SK-N-MC (cell line): Measurements from ENCODE around the gene RAB10.

Source experiments
- DNase-seq: peaks from one replicate; pipeline ENCODE4 v3.0.0-alpha.2; 2011; ENCODE audit warnings: low read depth, low spot score
- H3K27ac ChIP-seq: fragments of 200-600 bp; sonication (generic); 2 replicates; pipeline ENCODE4 v1.5.1; 2016; ENCODE audit warnings: mixed run types
- H3K36me3 ChIP-seq: fragments of 200-600 bp; sonication (generic); 2 replicates; pipeline ENCODE4 v1.6.1; 2017; ENCODE audit warnings: antibody characterized with exemption, low read length, mixed read lengths; ENCODE audit not compliant: insufficient read depth
- H3K4me3 ChIP-seq: fragments of 200-600 bp; sonication (generic); 2 replicates; pipeline ENCODE4 v1.5.1; 2016
- H3K9ac ChIP-seq: fragments of 200-600 bp; sonication (generic); 2 replicates; pipeline ENCODE4 v1.8.0; 2017; ENCODE audit warnings: mixed run types, mixed read lengths; ENCODE audit not compliant: insufficient read length
- H3K9me3 ChIP-seq: fragments of 200-600 bp; sonication (generic); 2 replicates; pipeline ENCODE4 v1.6.1; 2017; ENCODE audit warnings: low read depth, mild to moderate bottlenecking, antibody characterized with exemption, low read length, moderate library complexity, mixed read lengths
- EZH2 ChIP-seq: fragments of 200-600 bp; sonication (generic); IDR thresholded peaks from one replicate; pipeline ENCODE4 v1.6.1; 2017; ENCODE audit warnings: antibody characterized with exemption
- FOXP2 ChIP-seq: optimal IDR thresholded peaks from 2 replicates; pipeline ENCODE3; 2011; ENCODE audit warnings: mild to moderate bottlenecking, moderate library complexity; ENCODE audit not compliant: insufficient read depth; ENCODE audit errors: extremely low read length, control extremely low read depth
- POLR2AphosphoS5 ChIP-seq: IDR thresholded peaks from 2 replicates; pipeline ENCODE4 v1.6.1; 2012; ENCODE audit warnings: mild to moderate bottlenecking, low read depth, low read length, borderline replicate concordance

RAB10 gene

DNA sequence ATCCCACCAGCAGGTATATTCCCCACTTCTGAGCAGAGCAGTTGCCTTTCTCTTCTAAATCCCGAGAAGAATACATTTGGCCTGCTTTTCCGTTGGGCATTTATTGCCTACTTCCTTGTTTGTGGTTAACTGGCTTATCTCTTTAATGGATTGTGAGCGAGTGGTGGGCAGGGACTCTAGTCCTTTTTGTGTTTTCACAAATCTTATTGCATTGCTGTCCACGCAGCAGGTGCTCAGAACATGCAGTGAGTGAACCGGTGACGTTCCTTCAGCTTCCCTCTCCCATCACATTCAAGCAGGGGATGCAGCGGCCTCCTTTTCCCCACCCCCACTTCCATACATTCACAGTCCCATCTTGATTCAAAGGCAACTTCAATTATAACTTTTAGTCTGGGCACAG, 110.1 kb downstream of the RAB10 start:
- no peak overlapping the region for H3K9ac ChIP-seq

DNA sequence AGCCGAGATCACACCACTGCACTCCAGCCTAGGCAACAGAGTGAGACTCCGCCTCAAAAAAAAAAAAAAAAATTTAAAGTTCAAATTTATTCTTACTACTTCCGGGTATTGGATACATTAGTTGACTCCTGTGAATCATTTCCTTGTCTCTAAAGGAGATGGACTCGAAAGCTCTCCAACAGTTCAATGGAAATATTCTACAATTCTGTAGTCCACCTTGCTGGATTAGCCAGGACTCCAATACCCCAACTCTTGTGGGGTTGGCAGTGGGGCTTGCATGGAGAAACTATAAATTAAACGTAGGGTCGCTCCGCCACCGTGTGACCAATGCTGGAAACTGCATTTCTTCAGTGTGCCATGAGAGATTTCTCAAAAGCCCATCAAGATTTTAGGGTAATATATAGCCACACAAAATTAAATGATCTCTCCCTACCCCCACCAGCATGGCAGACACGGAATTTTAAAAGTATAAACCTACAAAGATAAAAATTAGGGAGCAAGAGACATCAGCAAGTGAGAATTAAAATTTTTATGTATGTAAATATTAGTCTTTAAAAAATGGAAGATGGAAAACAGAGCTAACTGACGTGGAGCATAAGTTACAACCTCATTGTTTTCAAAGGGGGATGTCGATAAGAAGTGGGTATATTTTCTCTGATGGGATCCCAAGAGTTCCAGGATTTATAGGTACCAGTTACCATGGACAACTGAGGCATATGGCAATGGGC, 111.2 kb downstream of the RAB10 start:
- Histone ChIP-seq H3K36me3 (no peaks in the 10 kb centered on the region), H3K9me3 (no peaks in the 10 kb centered on the region), H3K9ac (no peak overlapping the region), H3K4me3 (no peak overlapping the region), H3K27ac (no peak overlapping the region)
- TF ChIP-seq EZH2 (no peak), POLR2AphosphoS5 (no peak), FOXP2 (no peak)
- DNase-seq, result peak; percentile 39

More for the DNA sequence above, 110.1 kb downstream of the RAB10 start:
- no peak for TF ChIP-seq POLR2AphosphoS5
- TF ChIP-seq EZH2, result no peak
- TF ChIP-seq FOXP2, result no peak
- H3K27ac ChIP-seq, result no peak overlapping the region
- H3K4me3 ChIP-seq, result no peak overlapping the region
- no peaks in the 10 kb centered on the region for H3K9me3 ChIP-seq
- DNase-seq, result no peak
- H3K36me3 ChIP-seq, result no peaks in the 10 kb centered on the region

DNA sequence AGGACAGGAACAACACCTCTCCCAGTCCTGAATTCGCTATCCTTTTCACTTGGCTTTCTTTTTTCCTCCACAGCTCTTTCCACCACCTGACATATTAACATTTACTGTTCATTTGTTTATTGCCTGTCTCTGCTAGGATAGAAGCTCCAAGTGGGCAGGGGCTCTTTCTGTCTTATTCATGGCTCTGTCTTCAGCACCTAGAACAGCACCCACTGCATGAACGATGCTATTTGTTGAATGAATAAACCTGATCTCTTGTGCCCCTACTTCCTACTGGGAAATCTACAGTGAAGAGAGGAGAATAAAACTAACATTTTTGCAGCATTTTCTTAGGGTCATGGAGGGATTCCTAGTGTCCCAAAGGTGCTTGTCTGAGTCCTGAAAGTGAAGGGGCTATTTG, 114.6 kb downstream of the RAB10 start:
- no peak for DNase-seq
- TF ChIP-seq EZH2 (no peak), FOXP2 (no peak), POLR2AphosphoS5 (no peak)
- Histone ChIP-seq H3K4me3 (no peak overlapping the region), H3K9me3 (no peaks in the 10 kb centered on the region), H3K9ac (no peak overlapping the region), H3K36me3 (no peaks in the 10 kb centered on the region), H3K27ac (no peak overlapping the region)

DNA sequence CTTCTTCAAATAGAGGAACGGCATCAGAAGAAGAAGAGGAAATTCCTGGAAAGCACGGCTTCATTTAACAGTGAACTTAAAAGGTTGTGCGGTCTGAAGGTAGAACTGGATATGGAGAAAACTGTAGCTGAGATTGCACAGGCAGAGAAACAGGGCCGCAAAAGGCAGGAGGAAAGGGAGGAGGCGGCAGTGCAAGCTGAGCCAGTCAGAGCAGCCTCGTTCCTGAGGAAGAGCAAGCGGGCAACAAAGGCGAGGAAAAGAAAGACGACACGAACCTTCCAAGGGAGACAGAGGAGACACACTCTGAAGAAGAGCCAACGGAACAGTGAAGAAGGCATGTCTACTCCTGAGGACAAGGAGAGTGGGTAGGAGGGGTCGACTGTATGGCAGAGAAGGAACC, 116.4 kb downstream of the RAB10 start:
- TF ChIP-seq POLR2AphosphoS5 (no peak), FOXP2 (no peak), EZH2 (no peak)
- Histone ChIP-seq H3K36me3 (no peaks in the 10 kb centered on the region), H3K4me3 (no peak overlapping the region), H3K9me3 (no peaks in the 10 kb centered on the region), H3K9ac (no peak overlapping the region), H3K27ac (no peak overlapping the region)
- DNase-seq, result no peak

DNA sequence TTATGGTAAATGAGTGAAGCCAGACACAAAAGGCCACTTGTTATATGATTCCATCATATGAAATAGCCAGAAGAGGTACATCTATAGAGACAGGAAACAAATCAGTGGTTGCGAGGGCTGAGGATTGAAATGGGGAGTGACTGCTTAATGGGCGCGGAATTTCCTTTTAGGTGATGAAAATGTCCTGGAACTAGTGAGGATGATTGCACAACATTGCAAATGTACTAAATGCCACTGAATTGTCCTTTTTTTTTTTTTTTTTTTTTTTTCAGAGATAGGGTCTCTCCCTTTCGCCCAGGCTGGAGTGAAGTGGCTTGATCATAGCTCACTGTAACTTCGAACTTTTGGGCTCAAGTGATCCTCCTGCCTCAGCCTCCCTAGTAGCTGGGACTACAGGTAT, 123.7 kb downstream of the RAB10 start:
- H3K36me3 ChIP-seq, result no peaks in the 10 kb centered on the region
- H3K9ac ChIP-seq, result no peak overlapping the region
- no peak overlapping the region for H3K4me3 ChIP-seq
- no peak overlapping the region for H3K27ac ChIP-seq
- TF ChIP-seq FOXP2 (no peak), EZH2 (no peak), POLR2AphosphoS5 (no peak)
- H3K9me3 ChIP-seq, result no peaks in the 10 kb centered on the region
- DNase-seq, result no peak

DNA sequence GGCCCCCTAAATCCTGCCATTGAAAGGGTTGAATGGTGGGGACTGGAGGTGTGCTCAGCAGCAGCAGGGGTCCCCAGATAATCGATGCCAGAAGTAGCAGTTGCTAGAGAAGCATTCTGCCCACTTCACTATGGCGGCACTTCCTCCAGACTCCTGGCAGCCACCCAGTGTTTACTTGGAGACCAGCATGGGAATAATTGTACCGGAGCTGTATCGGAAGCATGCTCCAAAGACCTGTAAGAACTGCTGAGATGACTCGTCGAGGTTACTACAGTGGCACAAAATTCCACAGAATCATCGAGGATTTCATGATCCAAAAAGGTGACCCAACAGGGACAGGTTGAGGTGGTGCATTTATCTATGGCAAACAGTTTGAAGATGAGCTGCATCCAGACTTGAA, 128.0 kb downstream of the RAB10 start:
- Histone ChIP-seq H3K9me3 (no peaks in the 10 kb centered on the region), H3K36me3 (no peaks in the 10 kb centered on the region), H3K9ac (no peak overlapping the region), H3K27ac (no peak overlapping the region), H3K4me3 (no peak overlapping the region)
- TF ChIP-seq FOXP2 (no peak), POLR2AphosphoS5 (no peak), EZH2 (no peak)
- DNase-seq, result no peak

DNA sequence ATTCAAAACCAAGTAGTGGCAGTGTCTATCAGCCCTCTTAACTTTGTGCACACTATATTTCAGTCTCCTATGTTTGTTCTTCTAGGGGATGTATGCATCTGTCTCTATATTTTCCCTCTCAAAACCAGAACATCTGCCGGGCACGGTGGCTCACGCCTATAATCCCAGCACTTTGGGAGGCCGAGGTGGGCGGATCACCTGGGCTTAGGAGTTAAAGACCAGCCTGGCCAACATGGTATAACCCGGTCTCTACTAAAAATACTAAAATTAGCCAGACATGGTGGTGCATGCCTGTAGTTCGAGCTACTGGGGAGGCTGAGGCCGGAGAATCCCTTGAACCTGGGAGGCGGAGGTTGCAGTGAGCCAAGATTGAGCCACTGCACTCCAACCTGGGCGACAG, 129.1 kb downstream of the RAB10 start:
- DNase-seq, result no peak
- Histone ChIP-seq H3K36me3 (no peaks in the 10 kb centered on the region), H3K9me3 (no peaks in the 10 kb centered on the region), H3K9ac (no peak overlapping the region), H3K4me3 (no peak overlapping the region), H3K27ac (no peak overlapping the region)
- no peak for TF ChIP-seq FOXP2
- no peak for TF ChIP-seq POLR2AphosphoS5
- TF ChIP-seq EZH2, result no peak

DNA sequence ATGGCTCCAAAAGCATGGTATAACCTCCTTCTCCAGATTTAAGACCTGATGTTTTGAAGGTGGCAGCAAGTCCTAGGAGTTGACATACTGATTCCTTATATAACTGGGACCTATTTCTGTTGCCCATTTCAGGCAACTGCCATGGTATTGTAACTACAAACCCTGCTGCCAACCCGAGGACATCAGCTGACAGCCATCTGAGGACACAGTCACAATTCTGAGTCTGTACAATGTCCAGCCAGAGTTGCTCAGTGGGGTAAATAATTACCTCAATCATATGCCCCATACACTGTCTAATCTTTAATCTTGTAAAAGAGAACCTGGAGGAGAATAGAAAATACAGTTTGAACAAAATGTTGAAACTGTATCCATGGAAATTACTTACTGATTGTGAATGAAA, 130.3 kb downstream of the RAB10 start:
- no peak overlapping the region for H3K9ac ChIP-seq
- no peak overlapping the region for H3K27ac ChIP-seq
- H3K36me3 ChIP-seq, result no peaks in the 10 kb centered on the region
- no peak overlapping the region for H3K4me3 ChIP-seq
- H3K9me3 ChIP-seq, result no peaks in the 10 kb centered on the region
- DNase-seq, result no peak
- no peak for TF ChIP-seq POLR2AphosphoS5
- no peak for TF ChIP-seq EZH2
- no peak for TF ChIP-seq FOXP2

DNA sequence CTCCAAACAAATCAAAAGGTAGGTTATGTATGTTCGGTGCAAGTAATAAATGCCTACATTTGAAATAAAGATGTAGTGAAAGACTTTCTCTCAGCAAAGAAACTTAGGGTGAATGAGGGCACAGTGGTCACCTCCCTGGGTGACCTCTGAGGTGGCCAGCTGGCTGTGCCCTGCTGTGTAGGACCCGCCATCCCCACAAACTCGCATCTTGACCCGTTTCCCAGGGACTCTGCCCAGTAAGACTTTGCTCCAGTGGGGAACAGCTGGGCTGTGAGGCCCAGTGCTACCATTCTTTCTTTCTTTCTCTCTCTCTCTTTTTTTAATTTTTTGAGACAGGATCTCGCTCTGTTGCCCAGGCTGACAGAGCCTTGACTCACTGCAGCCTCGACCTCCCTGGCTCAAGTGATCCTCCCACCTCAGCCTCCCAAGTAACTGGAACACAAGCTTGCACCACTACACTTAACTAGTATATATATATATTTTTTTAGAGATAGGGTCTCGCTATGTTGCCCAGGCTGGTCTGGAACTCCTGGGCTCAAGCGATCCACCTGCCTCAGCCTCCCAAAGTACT, 130.8 kb downstream of the RAB10 start:
- no peaks in the 10 kb centered on the region for H3K36me3 ChIP-seq
- no peak overlapping the region for H3K4me3 ChIP-seq
- H3K9me3 ChIP-seq, result no peaks in the 10 kb centered on the region
- no peak overlapping the region for H3K27ac ChIP-seq
- DNase-seq, result no peak
- no peak overlapping the region for H3K9ac ChIP-seq
- TF ChIP-seq POLR2AphosphoS5 (no peak), EZH2 (no peak), FOXP2 (no peak)
